ENCODE measurements around the gene CROCC2. TPM values are rescaled to one million over a fixed set of nuclear protein-coding genes. Genes with fewer than 3 reads are reported as not detected.

The CROCC2 gene
- total and polyA plus RNA-seq, 8 donors, result 0.03 to 4.9 TPM; not detected in 6

- Histone ChIP-seq H3K4me1 (peaks cover 0 to 6% (median 3%) of the 10 kb centered on the region in 4 donors), H3K27me3 (peaks cover 0 to 21% (median 0%) of the 10 kb centered on the region in 3 donors), H3K9me3 (no peaks in the 10 kb centered on the region), H3K36me3 (no peaks in the 10 kb centered on the region), H3K27ac (no peak overlapping the region), H3K4me3 (no peak overlapping the region)
- WGBS, 5 donors, result 87 to 88% (median 88%) methylated on average over 7 of the region's 7 CpGs
- DNase-seq, result no peak
- TF ChIP-seq POLR2A (IDR thresholded peaks at IDR 0.05) (no peak), POLR2AphosphoS5 (IDR thresholded peaks at IDR 0.05) (no peak), EP300 (IDR thresholded peaks at IDR 0.05) (no peak)
- TF ChIP-seq, protein P1, sequence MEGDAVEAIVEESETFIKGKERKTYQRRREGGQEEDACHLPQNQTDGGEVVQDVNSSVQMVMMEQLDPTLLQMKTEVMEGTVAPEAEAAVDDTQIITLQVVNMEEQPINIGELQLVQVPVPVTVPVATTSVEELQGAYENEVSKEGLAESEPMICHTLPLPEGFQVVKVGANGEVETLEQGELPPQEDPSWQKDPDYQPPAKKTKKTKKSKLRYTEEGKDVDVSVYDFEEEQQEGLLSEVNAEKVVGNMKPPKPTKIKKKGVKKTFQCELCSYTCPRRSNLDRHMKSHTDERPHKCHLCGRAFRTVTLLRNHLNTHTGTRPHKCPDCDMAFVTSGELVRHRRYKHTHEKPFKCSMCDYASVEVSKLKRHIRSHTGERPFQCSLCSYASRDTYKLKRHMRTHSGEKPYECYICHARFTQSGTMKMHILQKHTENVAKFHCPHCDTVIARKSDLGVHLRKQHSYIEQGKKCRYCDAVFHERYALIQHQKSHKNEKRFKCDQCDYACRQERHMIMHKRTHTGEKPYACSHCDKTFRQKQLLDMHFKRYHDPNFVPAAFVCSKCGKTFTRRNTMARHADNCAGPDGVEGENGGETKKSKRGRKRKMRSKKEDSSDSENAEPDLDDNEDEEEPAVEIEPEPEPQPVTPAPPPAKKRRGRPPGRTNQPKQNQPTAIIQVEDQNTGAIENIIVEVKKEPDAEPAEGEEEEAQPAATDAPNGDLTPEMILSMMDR (IDR thresholded peaks at IDR 0.05), result no peak
- intact Hi-C loops (cut with DNase I; ENCODE audit: low total_unique reads), result no loop called here
Measured at GRCh38 chr2:240927390-240927781, 21.2 kb downstream of the CROCC2 start.

- Histone ChIP-seq H3K27ac (no peak overlapping the region), H3K9me3 (no peaks in the 10 kb centered on the region), H3K4me1 (peaks cover 0 to 6% (median 3%) of the 10 kb centered on the region in 4 donors), H3K27me3 (peaks cover 0 to 25% (median 0%) of the 10 kb centered on the region in 3 donors), H3K36me3 (no peaks in the 10 kb centered on the region), H3K4me3 (no peak overlapping the region)
- DNase-seq, result peak in 1 of 2 donors; percentile 7
- TF ChIP-seq EP300 (IDR thresholded peaks at IDR 0.05) (no peak), POLR2AphosphoS5 (IDR thresholded peaks at IDR 0.05) (no peak), POLR2A (IDR thresholded peaks at IDR 0.05) (no peak)
- TF ChIP-seq, protein P1 (IDR thresholded peaks at IDR 0.05), result no peak
- WGBS, 5 donors, result 86 to 92% (median 86%) methylated on average over 24 of the region's 24 CpGs
- intact Hi-C loops (cut with DNase I; ENCODE audit: low total_unique reads), result no loop called here
Measured at GRCh38 chr2:240928476-240929363, 22.6 kb downstream of the CROCC2 start.

DNA sequence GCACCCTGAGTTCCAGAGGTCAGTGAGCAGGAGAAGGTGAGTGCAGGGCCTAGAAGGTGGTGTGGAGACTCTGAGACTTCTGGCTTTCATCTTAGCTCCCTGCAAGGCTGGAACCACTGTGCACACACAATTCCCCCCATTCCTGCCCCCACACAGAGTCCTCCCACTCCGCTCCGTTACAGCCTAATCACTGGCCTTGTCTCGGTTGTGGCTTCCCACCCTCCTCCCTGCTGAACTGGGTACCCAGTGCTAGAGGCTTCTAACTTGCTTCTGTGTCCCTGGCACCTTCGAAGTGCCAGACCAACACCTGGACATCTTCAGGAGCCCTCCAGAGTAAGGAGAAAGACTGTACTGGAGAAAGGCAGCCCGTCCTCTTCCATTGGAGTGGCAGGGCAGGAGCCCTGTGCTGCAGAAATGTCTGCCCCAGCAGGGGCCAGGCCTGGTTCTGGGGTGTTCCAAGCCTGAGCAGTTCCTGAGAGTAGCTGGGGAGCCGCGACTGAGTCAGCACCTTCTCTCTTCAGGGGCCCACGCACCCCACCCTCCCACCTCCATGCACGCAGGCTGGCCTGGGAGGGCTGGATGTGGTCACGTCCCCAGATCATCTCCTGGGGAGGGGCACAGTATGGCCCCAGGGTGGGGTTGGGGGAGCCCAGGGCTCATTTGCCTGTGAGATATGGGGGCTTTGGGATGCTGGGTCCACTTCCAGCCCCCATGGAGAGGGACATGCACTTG is 23.4 kb downstream of the CROCC2 start:
- H3K9me3 ChIP-seq, result no peaks in the 10 kb centered on the region
- no peak for TF ChIP-seq EP300 (IDR thresholded peaks at IDR 0.05)
- no peak for TF ChIP-seq POLR2AphosphoS5 (IDR thresholded peaks at IDR 0.05)
- TF ChIP-seq POLR2A (IDR thresholded peaks at IDR 0.05), result no peak
- TF ChIP-seq, protein P1 (IDR thresholded peaks at IDR 0.05), result no peak
- no peak overlapping the region for H3K27ac ChIP-seq
- 73 to 88% (median 76%) methylated on average over 10 of the region's 10 CpGs for WGBS, 5 donors
- H3K4me3 ChIP-seq, result no peak overlapping the region
- H3K36me3 ChIP-seq, result no peaks in the 10 kb centered on the region
- intact Hi-C loops (cut with DNase I; ENCODE audit: low total_unique reads), result no loop called here
- peaks cover 0 to 29% (median 0%) of the 10 kb centered on the region in 3 donors for H3K27me3 ChIP-seq
- peak in 1 of 2 donors; percentile 15 for DNase-seq
- H3K4me1 ChIP-seq, result peaks cover 0 to 11% (median 3%) of the 10 kb centered on the region in 4 donors

DNA sequence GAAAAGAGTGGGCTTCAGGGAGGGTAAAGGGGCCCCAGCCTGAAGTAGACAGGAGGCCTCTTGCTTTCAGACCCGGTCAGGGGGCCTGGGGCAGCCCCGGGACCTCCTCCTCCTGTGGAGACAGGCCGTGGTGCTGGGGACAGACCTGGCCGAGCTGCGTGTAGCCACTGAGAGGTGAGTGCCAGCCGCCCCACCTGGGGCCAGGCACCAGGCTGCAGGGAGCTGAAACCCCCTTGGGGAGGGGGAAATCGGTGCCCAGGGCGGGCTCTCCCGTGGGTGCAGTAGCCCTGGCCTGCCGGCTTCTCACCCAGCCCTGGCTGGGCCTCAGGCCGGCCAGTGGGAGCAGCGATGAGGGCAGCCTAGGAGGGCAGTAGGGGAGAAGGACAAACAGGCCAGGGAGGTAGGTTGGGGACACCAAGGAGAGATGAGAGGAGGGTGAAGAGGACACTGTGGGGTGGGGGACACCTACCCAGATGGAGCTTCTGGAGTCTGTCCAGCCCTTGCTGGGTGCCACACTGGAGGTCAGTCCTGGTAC is 24.0 kb downstream of the CROCC2 start:
- 79 to 90% (median 89%) methylated on average over 7 to 12 of the region's 12 CpGs for WGBS, 5 donors
- intact Hi-C loops (cut with DNase I; ENCODE audit: low total_unique reads), result no loop called here
- H3K9me3 ChIP-seq, result no peaks in the 10 kb centered on the region
- peaks cover 0 to 29% (median 0%) of the 10 kb centered on the region in 3 donors for H3K27me3 ChIP-seq
- H3K36me3 ChIP-seq, result no peaks in the 10 kb centered on the region
- peak in 1 of 2 donors; percentile 11 for DNase-seq
- no peak overlapping the region for H3K27ac ChIP-seq
- H3K4me3 ChIP-seq, result no peak overlapping the region
- peaks cover 0 to 11% (median 3%) of the 10 kb centered on the region in 4 donors for H3K4me1 ChIP-seq
- TF ChIP-seq EP300 (IDR thresholded peaks at IDR 0.05) (no peak), POLR2A (IDR thresholded peaks at IDR 0.05) (no peak), POLR2AphosphoS5 (IDR thresholded peaks at IDR 0.05) (no peak)
- TF ChIP-seq, protein P1 (IDR thresholded peaks at IDR 0.05), result no peak
